Keratinocyte (primary cell): ENCODE results near the gene MTMR3.

Source experiments
- CTCF ChIP-seq, 3 experiments: IDR thresholded peaks in 1 of 3; conservative IDR thresholded peaks in 1 of 3; optimal IDR thresholded peaks in 1 of 3; 2 replicates in 2 of 3; 3 replicates in 1 of 3; pipeline versions ENCODE3 to v1.5.1; 2011; ENCODE audit warnings: low read length in 3 of 3, mild to moderate bottlenecking in 3 of 3, moderate library complexity in 2 of 3, control low read depth in 1 of 3, inconsistent platforms in 1 of 3; ENCODE audit not compliant: insufficient read depth in 2 of 3; ENCODE audit errors: extremely low read depth in 1 of 3
- EZH2 ChIP-seq: IDR thresholded peaks from one replicate; pipeline ENCODE4 v1.6.1; 2012; ENCODE audit warnings: inconsistent platforms, mild to moderate bottlenecking, low read length, moderate library complexity

- TF ChIP-seq CTCF (optimal IDR thresholded peaks at IDR 0.05 in 1 of 3, IDR thresholded peaks at IDR 0.05 in 1 of 3, conservative IDR thresholded peaks at IDR 0.05 in 1 of 3; ENCODE audit: extremely low read depth in 1 of 3, insufficient read depth in 2 of 3, low read length in 3 of 3) (no peak), EZH2 (no peak)
Observed at GRCh38 chr22:29883775-29884097, 762 bp downstream of the MTMR3 start.
